Astrocyte (in vitro differentiated cells and primary cell): ENCODE measurements around the gene MRPL43. TPM values are rescaled to one million over a fixed set of nuclear protein-coding genes. Genes with fewer than 3 reads are reported as not detected.
A peak's percentile ranks its signal among the peaks of the same experiment; 100 is the strongest.

Experiments used
- DNase-seq: peaks from one replicate; pipeline ENCODE4 v3.0.0-alpha.2; 2010; ENCODE audit warnings: low read depth
- FAIRE-seq: peaks from 2 replicates; lab custom pipeline; 2011; peaks lifted over from hg19 to GRCh38; lab: Jason Lieb, UNC
- H2AFZ ChIP-seq: 2 replicates; pipeline ENCODE4 v1.6.0; 2012; ENCODE audit warnings: low read depth, low read length, inconsistent platforms
- H3K27ac ChIP-seq: 2 replicates; pipeline ENCODE4 v1.5.1; 2011; ENCODE audit warnings: low read depth, low read length, inconsistent platforms
- H3K27me3 ChIP-seq: 2 replicates; pipeline ENCODE4 v1.6.0; 2011; ENCODE audit warnings: low read length, inconsistent platforms; ENCODE audit not compliant: insufficient read depth
- H3K36me3 ChIP-seq: 2 replicates; pipeline ENCODE4 v1.5.1; 2011; ENCODE audit warnings: low read length, inconsistent platforms; ENCODE audit not compliant: insufficient read depth
- H3K4me1 ChIP-seq: 2 replicates; pipeline ENCODE4 v1.5.1; 2011; ENCODE audit warnings: low read length, inconsistent platforms; ENCODE audit not compliant: insufficient read depth
- H3K4me2 ChIP-seq: 2 replicates; pipeline ENCODE4 v1.6.0; 2012; ENCODE audit warnings: low read length, inconsistent platforms
- H3K4me3 ChIP-seq: 2 replicates; pipeline ENCODE4 v1.5.1; 2011; ENCODE audit warnings: low read depth, mild to moderate bottlenecking, low read length, inconsistent platforms; ENCODE audit not compliant: insufficient read depth
- H3K79me2 ChIP-seq: 2 replicates; pipeline ENCODE4 v1.6.0; 2012; ENCODE audit warnings: mild to moderate bottlenecking, low read length, inconsistent platforms; ENCODE audit not compliant: insufficient read depth
- H3K9ac ChIP-seq: 2 replicates; pipeline ENCODE4 v1.6.0; 2012; ENCODE audit warnings: mild to moderate bottlenecking, low read length, inconsistent platforms
- H3K9me3 ChIP-seq: 2 replicates; pipeline ENCODE4 v1.5.1; 2012; ENCODE audit warnings: low read depth, mild to moderate bottlenecking, low read length, inconsistent platforms; ENCODE audit not compliant: insufficient read depth
- H4K20me1 ChIP-seq: 2 replicates; pipeline ENCODE4 v1.6.0; 2012; ENCODE audit warnings: low read length, inconsistent platforms; ENCODE audit not compliant: insufficient read depth
- H3K27ac Mint-ChIP-seq: one replicate; pipeline ENCODE4 v1.8.0; 2021; ENCODE audit warnings: mild to moderate bottlenecking, mixed read lengths; ENCODE audit not compliant: unreplicated experiment
- H3K27me3 Mint-ChIP-seq: one replicate; pipeline ENCODE4 v1.8.0; 2021; ENCODE audit warnings: low read depth, mixed read lengths; ENCODE audit not compliant: unreplicated experiment
- H3K36me3 Mint-ChIP-seq: one replicate; pipeline ENCODE4 v1.8.0; 2021; ENCODE audit warnings: low read depth, mixed read lengths; ENCODE audit not compliant: unreplicated experiment
- H3K4me1 Mint-ChIP-seq: one replicate; pipeline ENCODE4 v1.8.0; 2021; ENCODE audit warnings: low read depth, mixed read lengths; ENCODE audit not compliant: unreplicated experiment
- H3K4me3 Mint-ChIP-seq: one replicate; pipeline ENCODE4 v1.8.0; 2021; ENCODE audit warnings: mild to moderate bottlenecking, moderate library complexity, mixed read lengths; ENCODE audit not compliant: unreplicated experiment
- H3K9me3 Mint-ChIP-seq: one replicate; pipeline ENCODE4 v1.8.0; 2021; ENCODE audit warnings: mild to moderate bottlenecking, mixed read lengths; ENCODE audit not compliant: unreplicated experiment
- EZH2 ChIP-seq: IDR thresholded peaks from 2 replicates; pipeline ENCODE4 v1.6.1; 2012; ENCODE audit warnings: mild to moderate bottlenecking, low read length, inconsistent platforms; ENCODE audit not compliant: insufficient read depth
- total RNA-seq: library from RNA; stranded (reverse); gene quantifications from 2 replicates; pipeline ENCODE4 v1.2.1, GENCODE V29; 2021
- TF ChIP-seq, protein P1 (sequence below): IDR thresholded peaks from 2 replicates; pipeline ENCODE4 v1.5.1; 2011; ENCODE audit warnings: low read depth, mild to moderate bottlenecking, inconsistent platforms, low read length, moderate library complexity; ENCODE audit not compliant: insufficient read depth

MRPL43 gene
- total RNA-seq, 1 donor from 2014 or later, result 61.3 TPM

DNA sequence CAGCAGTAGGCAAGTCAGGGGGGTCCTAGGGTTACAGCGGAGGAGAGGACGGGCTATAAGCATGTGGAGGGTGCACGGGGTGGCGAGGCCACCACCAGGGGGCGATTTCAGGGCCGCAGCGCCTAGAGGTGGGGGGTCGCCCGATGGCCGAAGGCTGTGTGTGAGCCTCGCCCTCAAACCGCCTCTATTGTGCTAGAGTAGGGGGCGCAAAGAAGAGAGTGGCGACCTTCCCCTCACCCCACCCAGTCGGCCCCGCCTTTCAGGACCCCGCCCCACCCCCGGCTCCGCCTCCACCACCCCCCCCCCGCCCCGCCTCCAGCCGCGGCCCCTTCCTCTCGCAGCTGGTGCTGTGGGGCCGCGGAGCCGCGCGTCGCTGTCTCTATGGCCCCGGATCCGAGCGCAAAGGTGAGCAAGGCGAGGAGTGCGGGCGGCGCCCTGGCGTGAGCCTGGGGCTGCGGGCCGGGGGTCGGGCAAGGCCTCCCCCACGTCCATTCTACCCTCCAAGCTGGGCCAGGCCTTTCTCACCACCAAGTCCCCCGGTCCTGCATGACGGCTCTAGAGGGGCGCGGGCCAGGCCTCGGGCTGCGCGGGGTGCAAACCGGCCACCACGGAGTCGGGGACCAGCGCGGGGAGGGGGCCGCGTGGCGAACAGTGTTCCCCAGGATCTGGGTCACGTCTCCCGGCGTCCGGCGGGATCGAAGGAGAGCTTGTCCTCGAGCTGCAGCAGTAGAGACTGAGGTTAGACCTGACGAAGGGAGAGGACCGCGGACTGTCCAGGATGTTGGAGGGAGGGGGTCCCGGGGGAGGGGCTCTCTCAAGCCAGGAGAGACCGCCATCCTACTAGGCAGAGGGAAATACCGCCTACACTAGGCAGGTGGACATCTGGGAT is 17.9 kb downstream of the MRPL43 start, which contains the start of gene SEMA4G:
SEMA4G (plus strand) TSS at position 318 of the 889 bp plus-strand sequence. CDS start 3,409 bp downstream, outside the sequence.
- Mint-ChIP-seq H3K27ac (no peak within 1 kb of the TSS), H3K4me1 (peaks cover 10% of the 10 kb centered on the region), H3K9me3 (no peaks in the 10 kb centered on the region), H3K4me3 (peak within 1 kb of the TSS; percentile 80), H3K27me3 (no peaks in the 10 kb centered on the region), H3K36me3 (no peaks in the 10 kb centered on the region)
- no peak within 1 kb of the TSS for H3K27ac ChIP-seq
- H3K9me3 ChIP-seq, result no peaks in the 10 kb centered on the region
- DNase-seq (no peak), FAIRE-seq (no peak)
- H3K4me2 ChIP-seq, result peak within 1 kb of the TSS; percentile 96
- H2AFZ ChIP-seq, result peak within 1 kb of the TSS; percentile 88
- peak within 1 kb of the TSS; percentile 72 for H3K4me3 ChIP-seq
- TF ChIP-seq, protein P1, sequence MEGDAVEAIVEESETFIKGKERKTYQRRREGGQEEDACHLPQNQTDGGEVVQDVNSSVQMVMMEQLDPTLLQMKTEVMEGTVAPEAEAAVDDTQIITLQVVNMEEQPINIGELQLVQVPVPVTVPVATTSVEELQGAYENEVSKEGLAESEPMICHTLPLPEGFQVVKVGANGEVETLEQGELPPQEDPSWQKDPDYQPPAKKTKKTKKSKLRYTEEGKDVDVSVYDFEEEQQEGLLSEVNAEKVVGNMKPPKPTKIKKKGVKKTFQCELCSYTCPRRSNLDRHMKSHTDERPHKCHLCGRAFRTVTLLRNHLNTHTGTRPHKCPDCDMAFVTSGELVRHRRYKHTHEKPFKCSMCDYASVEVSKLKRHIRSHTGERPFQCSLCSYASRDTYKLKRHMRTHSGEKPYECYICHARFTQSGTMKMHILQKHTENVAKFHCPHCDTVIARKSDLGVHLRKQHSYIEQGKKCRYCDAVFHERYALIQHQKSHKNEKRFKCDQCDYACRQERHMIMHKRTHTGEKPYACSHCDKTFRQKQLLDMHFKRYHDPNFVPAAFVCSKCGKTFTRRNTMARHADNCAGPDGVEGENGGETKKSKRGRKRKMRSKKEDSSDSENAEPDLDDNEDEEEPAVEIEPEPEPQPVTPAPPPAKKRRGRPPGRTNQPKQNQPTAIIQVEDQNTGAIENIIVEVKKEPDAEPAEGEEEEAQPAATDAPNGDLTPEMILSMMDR, result peak; percentile 48
- TF ChIP-seq EZH2, result peak; percentile 42
- no peaks in the 10 kb centered on the region for H3K27me3 ChIP-seq
- no peaks in the 10 kb centered on the region for H4K20me1 ChIP-seq
- peak within 1 kb of the TSS; percentile 72 for H3K9ac ChIP-seq
- peaks cover 10% of the 10 kb centered on the region for H3K36me3 ChIP-seq
- H3K79me2 ChIP-seq, result no peaks in the 10 kb centered on the region
- H3K4me1 ChIP-seq, result peaks cover 8% of the 10 kb centered on the region

DNA sequence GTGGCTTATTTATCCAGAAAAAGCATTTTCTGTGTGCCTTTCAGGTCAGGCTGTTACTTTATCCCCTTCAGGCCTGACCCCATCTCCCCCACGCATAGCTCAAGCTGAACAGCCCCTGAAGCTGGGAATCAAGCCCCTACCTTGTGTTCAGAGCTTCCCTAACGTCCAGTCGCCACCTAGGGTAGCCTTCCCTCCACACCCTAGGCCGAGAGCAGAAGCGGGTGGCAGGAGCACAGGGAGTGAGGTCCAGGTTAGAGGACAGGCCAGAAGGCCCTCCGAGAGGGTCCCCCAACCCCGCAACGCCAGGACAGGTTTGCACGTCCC is 18.5 kb downstream of the MRPL43 start:
- Histone ChIP-seq H3K79me2 (no peaks in the 10 kb centered on the region), H4K20me1 (peaks cover 3% of the 10 kb centered on the region), H3K4me1 (peaks cover 8% of the 10 kb centered on the region), H3K36me3 (peaks cover 10% of the 10 kb centered on the region), H2AFZ (peak overlapping the region; percentile 73), H3K27ac (no peak overlapping the region), H3K9me3 (no peaks in the 10 kb centered on the region), H3K4me2 (peak overlapping the region; percentile 96), H3K9ac (peak overlapping the region; percentile 44), H3K27me3 (no peaks in the 10 kb centered on the region), H3K4me3 (peak overlapping the region; percentile 52)
- Mint-ChIP-seq H3K27me3 (no peaks in the 10 kb centered on the region), H3K9me3 (no peaks in the 10 kb centered on the region), H3K27ac (no peak overlapping the region), H3K36me3 (no peaks in the 10 kb centered on the region), H3K4me1 (peaks cover 10% of the 10 kb centered on the region), H3K4me3 (peak overlapping the region; percentile 80)
- DNase-seq (no peak), FAIRE-seq (no peak)
- TF ChIP-seq EZH2, result no peak
- TF ChIP-seq, protein P1, result no peak
